Femur (tissue), 1 donor: ENCODE data around the gene LAIR2.
"Not testable (repeated sequence)": the region's sequence is repeated elsewhere in the genome, so short reads cannot be mapped to it uniquely, and the experiment has no call there.

Source experiments
- DNase-seq: peaks from one replicate; pipeline ENCODE4 v3.0.0-alpha.2; 2017

LAIR2 gene

GRCh38 chr19:54495284-54495683, 7.3 kb upstream of the LAIR2 start:
- not testable (repeated sequence) for DNase-seq

DNA sequence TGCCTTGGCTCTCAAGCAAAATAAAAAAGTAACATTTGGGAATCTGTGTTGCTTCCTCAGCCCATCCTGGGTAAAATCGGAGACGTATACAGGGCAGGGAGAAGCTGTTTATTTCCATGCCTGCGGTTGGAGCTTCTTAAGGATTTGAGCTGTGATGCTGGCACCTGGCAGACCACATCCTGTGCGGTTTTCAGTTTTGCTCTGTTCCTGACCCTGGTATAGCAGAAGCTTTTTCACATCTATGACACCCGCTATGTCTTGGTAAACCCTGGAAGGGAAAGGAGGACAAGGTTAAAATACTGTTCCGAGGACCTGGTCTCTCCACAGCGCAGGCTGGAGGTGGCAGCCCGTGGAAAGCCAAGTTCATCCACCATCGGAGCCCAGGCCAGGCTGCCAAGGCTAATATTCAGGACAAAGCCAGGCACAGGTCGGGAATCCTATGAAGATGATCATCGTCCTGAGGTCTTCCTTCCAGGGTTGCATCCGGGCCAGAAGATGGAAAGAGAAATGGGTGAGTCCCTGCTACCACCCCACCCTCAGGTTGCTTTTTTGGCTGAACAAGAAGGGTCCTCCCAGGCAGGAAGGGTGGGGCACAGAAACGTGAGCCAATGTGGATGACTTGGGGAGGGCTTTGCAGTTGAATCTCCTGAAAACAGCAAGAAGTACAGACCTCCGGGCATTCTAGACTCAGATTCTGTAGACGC, 4.7 kb upstream of the LAIR2 start:
- not testable (repeated sequence) for DNase-seq

DNA sequence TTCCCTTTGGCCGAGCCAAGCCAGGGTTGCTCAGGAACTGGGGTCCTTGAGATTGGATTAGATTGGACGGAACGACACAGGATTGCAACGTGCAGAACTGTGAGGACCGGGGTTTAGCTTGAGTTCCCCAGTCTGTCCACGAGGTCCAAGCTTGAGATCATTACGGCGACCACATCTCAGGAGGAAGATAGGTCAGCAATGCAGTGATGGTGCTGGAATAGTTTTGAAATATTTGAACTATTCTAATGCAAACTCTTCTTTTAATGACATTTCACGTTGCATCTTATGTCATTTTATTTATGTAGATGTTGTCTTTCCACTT, 4.2 kb upstream of the LAIR2 start:
- DNase-seq: not testable (repeated sequence)

DNA sequence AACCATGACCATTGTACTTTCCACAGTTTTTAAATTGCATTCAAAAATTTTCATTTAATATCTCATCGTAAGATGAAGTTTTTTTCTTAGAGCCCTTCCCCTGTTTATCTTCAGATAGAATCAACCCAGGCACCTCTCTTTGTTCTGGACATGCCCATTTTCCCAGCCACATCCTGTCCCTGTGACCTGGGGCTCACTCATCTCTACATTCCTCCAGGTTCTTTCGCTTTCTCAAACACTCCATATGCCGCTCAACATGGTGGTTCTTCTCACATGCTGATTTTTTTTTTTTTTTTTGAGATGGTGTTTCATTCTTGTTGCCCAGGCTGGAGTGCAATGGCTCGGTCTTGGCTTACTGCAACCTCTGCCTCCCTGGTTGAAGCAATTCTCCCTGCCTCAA, 2.9 kb downstream of the LAIR2 start:
- not testable (repeated sequence) for DNase-seq

DNA sequence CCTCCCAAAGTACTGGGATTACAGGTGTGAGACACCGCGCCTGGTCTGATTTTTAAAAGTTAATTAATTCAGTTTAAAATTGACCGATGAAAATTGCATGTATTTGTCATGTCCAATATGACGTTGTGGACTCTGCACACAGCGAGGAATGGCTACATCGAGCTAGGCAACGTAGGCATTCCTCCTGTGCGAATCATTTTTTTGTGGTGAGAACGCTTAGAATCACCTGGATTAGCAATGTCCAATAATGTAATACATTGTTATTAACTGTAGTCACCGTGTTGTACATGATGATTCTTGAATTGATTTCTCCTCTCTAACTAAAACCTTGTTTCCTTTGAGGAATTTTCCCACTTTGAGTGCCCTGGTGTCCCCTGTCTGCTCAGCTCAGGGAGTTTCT, 3.4 kb downstream of the LAIR2 start:
- no peak for DNase-seq

DNA sequence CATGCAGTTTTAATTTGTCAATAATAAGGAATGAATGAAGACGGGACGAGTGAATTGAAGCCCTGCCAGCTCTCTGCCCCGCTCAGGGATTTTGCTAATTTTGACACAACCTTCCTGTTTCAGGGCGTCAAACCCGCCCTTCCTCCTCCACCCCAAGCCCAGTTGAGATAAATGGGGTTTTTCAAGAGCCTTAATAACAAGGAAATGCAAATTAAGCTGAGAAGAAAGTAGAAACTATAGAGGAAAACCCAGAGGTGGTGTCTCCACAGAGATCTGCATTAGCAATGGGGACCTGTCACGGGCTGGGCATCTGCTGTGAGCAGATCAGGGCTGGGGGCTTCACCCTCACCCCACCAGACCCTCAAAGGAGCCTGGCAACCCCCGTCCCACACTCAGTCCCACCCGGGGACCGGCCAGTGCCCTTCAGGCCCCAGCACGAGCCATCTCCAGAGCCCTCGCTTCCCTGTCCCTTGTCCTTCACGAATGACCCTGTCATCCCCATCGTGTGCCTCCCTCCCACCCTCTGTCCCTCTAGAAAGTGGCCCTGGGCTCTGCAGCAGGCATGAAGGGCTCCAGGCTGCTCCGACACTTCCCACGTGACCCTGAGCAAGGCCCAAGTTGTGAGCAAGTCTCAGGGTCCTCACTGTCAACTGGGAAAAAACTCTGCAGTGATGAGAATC, 4.5 kb downstream of the LAIR2 start:
- not testable (repeated sequence) for DNase-seq

- no peak for DNase-seq
Measured at GRCh38 chr19:54507824-54508223, 5.2 kb downstream of the LAIR2 start.

GRCh38 chr19:54508487-54508886, 5.9 kb downstream of the LAIR2 start:
- not testable (repeated sequence) for DNase-seq

- not testable (repeated sequence) for DNase-seq
Measured at GRCh38 chr19:54509200-54509940, 6.7 kb downstream of the LAIR2 start.

- no peak for DNase-seq
Measured at GRCh38 chr19:54515156-54515555, 12.5 kb downstream of the LAIR2 start.

DNA sequence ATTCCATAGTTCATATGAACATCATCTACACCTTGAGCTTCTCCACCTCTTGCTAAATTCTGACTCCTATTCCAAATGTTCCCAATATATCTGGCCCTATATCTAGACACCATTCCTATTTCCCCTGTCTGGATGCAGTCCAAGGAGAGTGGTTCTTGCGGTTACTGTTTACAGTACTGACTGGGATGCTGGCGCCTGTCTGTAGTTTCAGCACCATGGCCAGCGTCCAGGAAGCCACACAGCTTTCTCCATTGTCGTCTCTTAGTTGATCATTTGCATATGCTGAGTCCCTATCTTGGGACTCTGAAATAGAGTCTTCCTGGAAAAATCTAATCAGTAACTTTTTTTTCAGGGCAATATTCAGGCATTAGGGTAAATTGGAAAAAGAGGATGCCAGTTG, 14.9 kb downstream of the LAIR2 start:
- DNase-seq: peak; percentile 76

DNA sequence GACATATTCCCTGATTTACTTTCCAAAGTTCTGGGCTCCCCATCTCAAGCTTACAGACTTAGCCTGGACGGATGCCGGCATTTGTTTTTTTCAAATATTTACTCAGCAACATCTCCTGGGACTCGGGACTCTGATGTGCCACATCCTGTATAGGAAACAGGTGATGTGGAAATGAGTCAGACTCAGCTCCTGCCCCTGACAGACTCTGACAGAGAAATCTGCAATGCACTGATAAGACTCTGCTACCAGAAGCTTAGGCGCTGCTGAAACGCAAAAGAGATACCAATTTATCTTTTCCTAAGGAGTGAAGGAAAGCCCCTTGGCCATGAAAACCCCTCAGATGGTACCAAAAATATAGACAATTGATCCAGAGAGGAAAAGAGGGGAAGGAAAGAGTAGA, 16.2 kb downstream of the LAIR2 start:
- DNase-seq: no peak

DNA sequence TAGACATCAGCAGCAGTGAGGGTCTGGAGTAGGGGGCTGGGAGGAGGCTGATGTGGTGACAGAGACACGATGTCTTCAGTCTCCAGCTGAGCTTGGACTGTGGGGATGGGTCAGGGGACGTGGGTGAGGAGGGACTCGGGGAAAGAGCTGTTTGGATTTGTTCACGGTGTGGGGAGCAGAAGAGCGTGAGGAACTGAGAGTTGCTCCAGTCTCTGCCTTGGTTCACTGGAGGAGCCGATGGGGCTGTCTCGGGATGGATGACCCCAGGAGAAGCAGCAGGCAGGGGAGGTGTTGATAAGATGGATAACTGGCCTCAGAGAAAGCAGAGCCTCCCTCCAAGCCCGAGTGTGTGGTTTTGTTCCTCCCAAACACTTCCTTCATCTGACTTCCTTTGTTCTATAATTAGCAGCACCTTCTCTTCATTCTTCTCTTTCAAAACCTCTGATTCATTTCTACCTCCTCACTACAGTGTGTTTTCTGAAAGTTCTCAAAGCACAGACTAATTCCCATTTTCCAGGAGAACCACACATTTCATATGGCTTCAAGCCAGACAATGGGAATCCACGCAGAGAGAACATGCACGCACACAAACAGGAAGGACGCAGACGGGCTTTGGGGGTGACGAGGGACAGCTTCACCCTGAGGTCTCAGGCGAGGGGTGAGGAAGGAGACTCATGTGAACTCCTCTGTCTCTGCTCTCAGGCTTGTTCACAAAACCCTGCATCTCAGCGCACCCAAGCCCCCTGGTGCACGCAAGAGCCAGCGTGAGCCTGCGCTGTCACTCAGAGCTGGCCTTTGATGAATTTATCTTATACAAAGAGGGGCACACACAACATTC, 18.6 kb downstream of the LAIR2 start:
- no peak for DNase-seq

- DNase-seq: no peak
Measured at GRCh38 chr19:54521860-54522513, 19.4 kb downstream of the LAIR2 start.

DNA sequence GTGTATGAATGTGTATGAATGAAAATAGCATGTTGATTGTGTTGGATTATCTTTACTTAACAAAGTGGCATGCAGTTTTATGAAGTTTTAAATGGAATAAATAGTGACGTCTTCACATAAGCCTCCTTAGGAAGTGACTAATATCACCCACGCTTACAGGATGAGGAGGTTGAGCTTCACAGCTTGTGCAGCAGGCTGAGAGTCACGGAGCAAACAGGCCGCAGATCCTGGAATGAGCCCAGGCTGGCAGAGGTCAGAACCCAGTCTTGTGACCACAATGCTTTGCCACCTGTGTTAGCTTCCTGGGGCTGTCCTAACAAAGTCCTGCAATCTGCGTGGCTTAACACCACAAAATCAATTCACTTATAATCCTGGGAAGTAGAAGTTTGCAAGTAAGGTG, 20.8 kb downstream of the LAIR2 start:
- DNase-seq: peak; percentile 29

DNA sequence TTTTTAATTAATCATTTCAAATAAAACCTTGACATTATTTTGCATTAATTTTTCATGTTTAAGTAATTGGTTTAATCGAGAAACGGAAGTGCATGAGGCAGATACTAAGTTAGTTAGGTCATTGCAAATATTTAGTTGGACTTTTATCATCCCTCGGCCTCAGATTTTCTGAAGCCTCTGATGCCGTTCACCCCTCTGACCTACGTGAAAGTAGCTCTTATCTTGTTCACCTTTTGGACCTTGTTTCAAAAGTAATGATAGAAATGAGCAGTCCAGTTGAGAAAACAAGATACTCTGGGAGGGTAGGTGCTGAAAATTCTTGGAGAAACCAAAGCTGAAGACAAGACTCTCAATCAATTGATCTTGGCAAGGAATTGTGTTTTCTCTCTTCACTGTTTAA, 23.0 kb downstream of the LAIR2 start:
- no peak for DNase-seq

GRCh38 chr19:54526972-54527371, 24.3 kb downstream of the LAIR2 start:
- no peak for DNase-seq

DNA sequence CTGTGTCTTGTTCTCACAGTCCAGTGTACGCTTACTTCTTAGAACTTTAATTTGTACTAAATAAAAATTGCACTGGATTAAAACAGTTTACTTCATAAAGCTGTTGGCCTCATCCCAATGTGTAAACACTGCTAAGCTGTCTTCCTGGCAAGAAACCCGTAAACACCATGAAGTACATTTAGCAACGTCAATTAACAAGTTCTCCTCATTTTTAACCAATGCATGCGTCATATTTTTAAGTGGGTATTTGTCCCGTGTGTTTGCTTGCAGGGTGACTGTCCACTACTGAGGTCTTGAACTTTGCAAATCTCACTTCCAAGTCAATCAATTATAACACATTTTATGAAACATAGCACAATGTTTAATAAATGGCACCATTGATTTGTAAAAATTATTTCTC, 28.2 kb downstream of the LAIR2 start:
- DNase-seq: no peak

- DNase-seq: no peak
Measured at GRCh38 chr19:54532528-54532927, 29.9 kb downstream of the LAIR2 start.

- DNase-seq: no peak
Measured at GRCh38 chr19:54533476-54533875, 30.8 kb downstream of the LAIR2 start.

DNA sequence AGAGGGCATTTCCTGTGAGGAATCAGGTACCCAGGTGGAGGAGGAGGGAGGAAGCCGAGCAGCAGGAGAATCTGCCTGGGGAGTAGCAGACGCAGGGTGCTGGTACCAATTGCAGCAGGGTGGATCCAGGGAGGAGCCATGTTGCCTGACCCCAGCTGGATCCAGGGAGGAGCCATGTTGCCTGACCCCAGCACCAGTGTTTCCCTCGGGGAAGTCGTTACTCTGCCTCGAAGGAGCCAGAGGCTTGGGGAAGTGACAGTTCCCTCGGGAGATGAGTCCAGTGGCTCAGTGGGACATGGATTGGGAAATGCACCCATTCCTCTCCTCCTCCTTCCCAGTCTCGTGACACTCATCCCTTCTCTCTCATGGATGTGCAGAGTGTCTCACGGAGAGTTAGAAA, 31.5 kb downstream of the LAIR2 start:
- no peak for DNase-seq

DNA sequence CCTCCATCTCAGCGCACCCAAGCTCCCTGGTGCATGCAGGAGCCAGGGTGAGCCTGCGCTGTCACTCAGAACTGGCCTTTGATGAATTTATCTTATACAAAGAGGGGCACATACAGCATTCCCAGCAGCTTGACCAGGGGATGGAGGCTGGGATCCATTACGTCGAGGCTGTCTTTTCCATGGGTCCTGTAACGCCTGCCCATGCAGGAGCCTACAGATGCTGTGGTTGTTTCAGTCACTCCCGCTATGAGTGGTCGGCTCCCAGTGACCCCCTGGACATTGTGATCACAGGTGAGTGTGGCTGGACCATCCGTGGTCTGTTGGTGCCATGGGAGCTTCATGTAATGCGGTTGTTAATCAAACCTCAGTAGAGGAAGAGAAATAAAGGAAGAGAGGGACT, 33.0 kb downstream of the LAIR2 start:
- no peak for DNase-seq

DNA sequence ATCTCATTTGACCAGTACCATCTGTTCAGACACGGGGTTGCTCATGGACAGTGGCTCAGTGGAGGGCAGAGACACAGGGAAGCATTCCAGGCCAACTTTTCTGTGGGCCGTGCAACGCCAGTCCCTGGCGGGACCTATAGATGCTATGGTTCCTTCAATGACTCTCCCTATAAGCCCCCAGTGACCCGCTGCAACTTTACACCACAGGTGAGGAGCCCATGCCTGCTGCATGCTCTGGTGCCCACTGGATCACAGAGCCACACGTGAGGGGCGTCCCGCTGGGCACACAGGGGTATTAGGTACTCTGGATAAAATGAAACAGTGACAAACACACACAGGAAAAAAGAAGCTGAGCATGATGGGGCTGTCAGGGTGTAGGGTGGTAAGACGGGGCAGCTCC, 34.3 kb downstream of the LAIR2 start:
- DNase-seq: no peak
